NCI-H510A treated with DMSO at 0.1 percent for 48 hours (cell line): ENCODE results near the gene PRAMEF17.
"Not testable (repeated sequence)": the region's sequence is repeated elsewhere in the genome, so short reads cannot be mapped to it uniquely, and the experiment has no call there.

ENCODE experiments used
- DNase-seq: peaks from one replicate; lab custom pipeline; 2025; lab: John Stamatoyannopoulos, UW

Gene PRAMEF17

GRCh38 chr1:13389332-13389731 lies at the start of gene PRAMEF17:
Gene PRAMEF17, plus strand, starts transcription at chr1:13389632. Its CDS starts 26 bp downstream, at chr1:13389658.
- not testable (repeated sequence) for DNase-seq

DNA sequence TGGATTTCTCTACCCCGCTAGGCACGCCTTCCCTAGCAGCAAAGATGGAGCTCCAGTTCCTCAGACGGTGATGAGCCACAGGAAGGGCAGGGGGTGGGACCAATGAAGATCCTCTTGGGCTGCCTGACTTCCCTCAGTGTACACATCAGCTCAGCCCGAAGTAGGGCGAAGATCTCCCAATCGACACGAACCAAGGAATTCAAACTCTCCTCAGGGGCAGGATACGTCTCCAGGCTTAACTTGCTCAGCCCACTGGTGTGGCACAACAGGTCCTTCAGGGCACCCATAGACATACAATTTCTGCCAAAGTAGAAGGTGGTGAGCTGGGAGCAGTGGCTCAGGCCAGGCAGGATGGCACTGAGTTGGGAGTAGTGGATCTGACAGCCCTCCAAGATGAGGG lies 46.9 kb upstream of the PRAMEF17 start:
- not testable (repeated sequence) for DNase-seq

GRCh38 chr1:13347034-13347433 lies 42.4 kb upstream of the PRAMEF17 start, which contains the start of gene PRAMEF14:
Gene PRAMEF14, minus strand, starts transcription at chr1:13347134. Its CDS starts 1,820 bp downstream, at chr1:13345314.
- DNase-seq: not testable (repeated sequence)

- DNase-seq: not testable (repeated sequence)
Observed at GRCh38 chr1:13353476-13353875, 36.0 kb upstream of the PRAMEF17 start.

GRCh38 chr1:13354475-13354874 lies 35.0 kb upstream of the PRAMEF17 start:
- DNase-seq: not testable (repeated sequence)

DNA sequence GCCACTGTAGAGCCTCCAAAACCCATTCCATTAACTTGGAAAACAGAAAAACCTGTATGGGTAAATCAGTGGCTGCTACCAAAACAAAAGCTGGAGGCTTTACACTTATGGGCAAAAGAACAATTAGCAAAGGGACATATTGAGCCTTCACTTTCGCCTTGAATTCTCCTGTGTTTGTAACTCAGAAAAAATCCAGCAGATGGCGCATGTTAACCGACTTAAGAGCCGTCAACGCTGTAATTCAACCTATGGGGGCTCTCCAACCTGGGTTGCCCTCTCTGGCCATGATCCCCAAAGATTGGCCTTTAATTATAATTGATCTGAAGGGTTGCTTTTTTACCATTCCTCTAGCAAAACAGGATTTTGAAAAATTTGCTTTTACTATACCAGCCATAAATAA lies 32.7 kb upstream of the PRAMEF17 start:
- peak; percentile 79 for DNase-seq

- DNase-seq: not testable (repeated sequence)
Observed at GRCh38 chr1:13362364-13362763, 27.1 kb upstream of the PRAMEF17 start.

GRCh38 chr1:13364928-13365327 lies 24.5 kb upstream of the PRAMEF17 start:
- not testable (repeated sequence) for DNase-seq

- not testable (repeated sequence) for DNase-seq
Observed at GRCh38 chr1:13366536-13366935, 22.9 kb upstream of the PRAMEF17 start.

GRCh38 chr1:13368544-13368943 lies 20.9 kb upstream of the PRAMEF17 start:
- not testable (repeated sequence) for DNase-seq

GRCh38 chr1:13378983-13379382 lies 10.4 kb upstream of the PRAMEF17 start:
- not testable (repeated sequence) for DNase-seq

- DNase-seq: not testable (repeated sequence)
Observed at GRCh38 chr1:13380380-13380779, 9.1 kb upstream of the PRAMEF17 start.

DNA sequence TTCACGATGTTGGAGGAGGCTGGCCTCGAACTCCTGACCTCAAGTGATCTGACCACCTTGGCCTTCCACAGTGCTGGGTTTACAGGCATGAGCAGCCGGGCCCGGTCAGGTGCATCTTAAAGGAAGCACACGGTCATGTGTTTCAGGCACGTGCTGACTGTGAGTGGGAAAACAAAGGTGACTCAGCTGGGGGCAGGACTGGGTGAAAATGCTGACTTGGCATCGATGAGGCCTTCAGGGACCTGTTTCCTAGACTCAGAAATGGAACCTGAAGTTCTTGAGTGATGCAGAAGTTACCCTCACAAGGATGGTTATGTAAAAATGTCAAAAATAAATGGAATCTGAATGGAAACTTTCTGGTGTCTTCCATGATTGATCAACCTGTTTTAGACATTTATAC lies 3.6 kb downstream of the PRAMEF17 start:
- DNase-seq: not testable (repeated sequence)

- DNase-seq: not testable (repeated sequence)
Observed at GRCh38 chr1:13394761-13395160, 5.3 kb downstream of the PRAMEF17 start.

GRCh38 chr1:13395311-13395710 lies 5.9 kb downstream of the PRAMEF17 start:
- not testable (repeated sequence) for DNase-seq

- DNase-seq: no peak
Observed at GRCh38 chr1:13407811-13408210, 18.4 kb downstream of the PRAMEF17 start.

DNA sequence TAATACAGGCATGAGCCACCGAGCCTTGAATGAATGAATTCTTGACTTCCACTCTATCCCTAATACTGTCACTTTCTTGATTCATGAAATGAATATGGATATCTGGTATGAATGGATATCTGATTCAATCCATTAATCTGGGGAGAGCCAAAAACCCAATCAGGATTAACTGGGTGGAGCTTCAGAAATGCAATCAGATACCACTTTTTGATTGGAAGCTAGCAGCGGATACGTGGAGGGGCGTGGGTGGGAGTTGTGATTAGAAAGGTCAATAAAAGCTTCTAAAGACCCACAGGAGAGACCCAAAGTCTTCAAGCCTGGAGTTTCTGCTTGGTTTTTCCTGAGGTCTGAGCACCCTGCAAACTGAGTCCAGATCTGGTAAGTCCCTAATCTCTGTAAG lies 20.7 kb downstream of the PRAMEF17 start, which contains the start of gene PRAMEF20:
TSS of gene PRAMEF20 (plus strand) at position 301 of the 400 bp plus-strand sequence. CDS start 5,905 bp downstream, outside the sequence.
- not testable (repeated sequence) for DNase-seq

GRCh38 chr1:13430495-13430894 lies 41.1 kb downstream of the PRAMEF17 start:
- DNase-seq: no peak

DNA sequence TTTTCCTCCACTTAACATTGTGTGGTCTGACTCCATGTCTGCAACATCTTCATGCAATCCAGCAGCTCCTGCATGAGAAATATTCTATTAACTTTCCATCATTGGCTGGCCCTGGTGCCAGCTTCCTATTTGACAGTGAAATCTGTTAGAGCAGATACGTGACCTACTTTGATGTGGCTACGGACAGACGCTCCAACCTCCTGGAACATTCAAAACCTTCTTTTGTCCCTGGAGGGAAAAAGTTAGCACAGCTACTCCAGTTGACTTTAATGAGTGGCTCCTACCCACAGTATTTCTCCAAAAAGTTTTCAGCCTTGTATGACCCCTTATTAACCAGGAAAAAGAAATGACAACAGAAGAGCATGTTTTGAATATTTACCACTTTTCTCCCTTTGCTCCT lies 42.8 kb downstream of the PRAMEF17 start:
- DNase-seq: no peak

DNA sequence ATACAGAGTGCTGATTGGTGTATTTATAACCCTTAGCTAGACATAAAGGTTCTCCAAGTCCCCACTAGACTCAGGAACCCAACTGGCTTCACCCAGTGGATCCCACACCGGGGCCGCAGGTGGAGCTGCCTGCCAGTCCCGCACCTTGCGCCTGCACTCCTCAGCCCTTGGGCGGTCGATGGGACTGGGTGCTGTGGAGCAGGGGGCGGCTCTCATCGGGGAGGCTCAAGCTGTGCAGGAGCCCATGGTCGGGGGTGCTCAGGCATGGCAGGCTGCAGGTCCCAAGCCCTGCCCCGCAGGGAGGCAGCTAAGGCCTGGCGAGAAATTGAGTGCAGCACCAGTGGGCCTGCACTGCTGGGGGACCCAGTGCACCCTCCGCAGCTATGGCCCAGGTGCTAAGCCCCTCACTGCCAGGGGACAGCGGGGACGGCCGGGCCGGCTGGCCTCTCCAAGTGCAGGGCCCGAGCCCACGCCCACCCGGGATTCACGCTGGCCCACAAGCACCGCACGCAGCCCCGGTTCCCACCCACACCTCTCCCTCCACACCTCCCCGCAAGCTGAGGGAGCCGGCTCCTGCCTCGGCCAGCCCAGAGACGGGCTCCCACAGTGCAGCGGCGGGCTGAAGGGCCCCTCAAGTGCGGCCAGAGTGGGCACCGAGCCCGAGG lies 44.4 kb downstream of the PRAMEF17 start:
- not testable (repeated sequence) for DNase-seq

GRCh38 chr1:13435458-13435857 lies 46.0 kb downstream of the PRAMEF17 start:
- DNase-seq: no peak

DNA sequence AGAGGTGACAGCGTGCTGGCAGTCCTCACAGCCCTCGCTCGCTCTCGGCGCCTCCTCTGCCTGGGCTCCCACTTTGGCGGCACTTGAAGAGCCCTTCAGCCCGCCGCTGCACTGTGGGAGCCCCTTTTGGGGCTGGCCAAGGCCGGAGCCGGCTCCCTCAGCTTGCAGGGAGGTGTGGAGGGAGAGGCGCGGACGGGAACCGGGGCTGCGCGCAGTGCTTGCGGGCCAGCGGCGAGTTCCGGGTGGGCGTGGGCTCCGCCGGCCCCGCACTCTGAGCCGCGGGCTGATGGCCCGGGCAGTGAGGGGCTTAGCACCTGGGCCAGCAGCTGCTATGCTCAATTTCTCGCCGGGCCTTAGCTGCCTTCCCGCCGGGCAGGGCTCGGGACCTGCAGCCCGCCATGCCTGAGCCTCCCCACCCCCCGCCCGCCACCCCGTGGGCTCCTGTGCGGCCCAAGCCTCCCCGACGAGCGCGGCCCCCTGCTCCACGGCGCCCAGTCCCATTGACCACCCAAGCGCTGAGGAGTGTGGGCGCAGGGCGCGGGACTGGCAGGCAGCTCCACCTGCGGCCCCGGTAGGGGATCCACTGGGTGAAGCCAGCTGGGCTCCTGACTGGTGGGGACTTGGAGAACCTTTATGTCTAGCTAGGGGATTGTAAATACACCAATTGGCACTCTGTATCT lies 49.8 kb downstream of the PRAMEF17 start:
- not testable (repeated sequence) for DNase-seq
